ENCODE measurements around the gene C4BPB.

Gene C4BPB

GRCh38 chr1:207124389-207124788, 35.7 kb downstream of the C4BPB start:
- no peak for TF ChIP-seq POLR2A (IDR thresholded peaks at IDR 0.05; ENCODE audit: low read depth, low read length)
- FAIRE-seq = no peak
- no peak for DNase-seq (ENCODE audit: insufficient read length, low spot score)

GRCh38 chr1:207128336-207128921, 39.8 kb downstream of the C4BPB start:
- no peak for FAIRE-seq
- no peak for DNase-seq (ENCODE audit: insufficient read length, low spot score)
- TF ChIP-seq POLR2A (IDR thresholded peaks at IDR 0.05; ENCODE audit: low read depth, low read length) = no peak

GRCh38 chr1:207129053-207129452, 40.4 kb downstream of the C4BPB start:
- FAIRE-seq (no peak), DNase-seq (ENCODE audit: insufficient read length, low spot score) (no peak)
- TF ChIP-seq POLR2A (IDR thresholded peaks at IDR 0.05; ENCODE audit: low read depth, low read length) = no peak

- FAIRE-seq = no peak
- TF ChIP-seq POLR2A (IDR thresholded peaks at IDR 0.05; ENCODE audit: low read depth, low read length) = no peak
- DNase-seq (ENCODE audit: insufficient read length, low spot score) = no peak
Measured at GRCh38 chr1:207130252-207131036, 41.8 kb downstream of the C4BPB start.

- no peak for FAIRE-seq
- TF ChIP-seq POLR2A (IDR thresholded peaks at IDR 0.05; ENCODE audit: low read depth, low read length) = no peak
Measured at GRCh38 chr1:207131163-207131562, 42.5 kb downstream of the C4BPB start.

GRCh38 chr1:207134581-207134980, 45.9 kb downstream of the C4BPB start:
- no peak for TF ChIP-seq POLR2A (IDR thresholded peaks at IDR 0.05; ENCODE audit: low read depth, low read length)
- DNase-seq (ENCODE audit: insufficient read length, low spot score) = no peak
- no peak for FAIRE-seq

More at GRCh38 chr1:207131163-207131562, 42.5 kb downstream of the C4BPB start:
- no peak for DNase-seq (ENCODE audit: insufficient read length, low spot score)

GRCh38 chr1:207139616-207140015, 51.0 kb downstream of the C4BPB start:
- DNase-seq (ENCODE audit: insufficient read length, low spot score) (no peak), FAIRE-seq (no peak)
- no peak for TF ChIP-seq POLR2A (IDR thresholded peaks at IDR 0.05; ENCODE audit: low read depth, low read length)

- TF ChIP-seq POLR2A (IDR thresholded peaks at IDR 0.05; ENCODE audit: low read depth, low read length) = no peak
- DNase-seq (ENCODE audit: insufficient read length, low spot score) (no peak), FAIRE-seq (no peak)
Measured at GRCh38 chr1:207140536-207140935, 51.9 kb downstream of the C4BPB start.

- DNase-seq (ENCODE audit: insufficient read length, low spot score) = no peak
- TF ChIP-seq POLR2A (IDR thresholded peaks at IDR 0.05; ENCODE audit: low read depth, low read length) = no peak
- no peak for FAIRE-seq
Measured at GRCh38 chr1:207145401-207146058, 56.9 kb downstream of the C4BPB start.

Measured in H54 (cell line).